ENCODE data around the gene C14orf119.

C14orf119 gene

GRCh38 chr14:23095196-23096108 lies at the start of gene C14orf119:
Gene C14orf119, plus strand, starts transcription at chr14:23095505. Its CDS starts 2,154 bp downstream, at chr14:23097659.
- DNase-seq: no peak

- no peak for DNase-seq
Observed at GRCh38 chr14:23047034-23047634, 48.2 kb upstream of the C14orf119 start.

GRCh38 chr14:23047751-23048693 lies 47.3 kb upstream of the C14orf119 start:
- no peak for DNase-seq

- no peak for DNase-seq
Observed at GRCh38 chr14:23049011-23049410, 46.3 kb upstream of the C14orf119 start.

- DNase-seq: no peak
Observed at GRCh38 chr14:23051141-23052057, 43.9 kb upstream of the C14orf119 start.

GRCh38 chr14:23052182-23052623 lies 43.1 kb upstream of the C14orf119 start:
- DNase-seq: no peak

- no peak for DNase-seq
Observed at GRCh38 chr14:23052671-23053070, 42.6 kb upstream of the C14orf119 start.

- no peak for DNase-seq
Observed at GRCh38 chr14:23053426-23053825, 41.9 kb upstream of the C14orf119 start.

- no peak for DNase-seq
Observed at GRCh38 chr14:23054000-23054811, 41.1 kb upstream of the C14orf119 start.

GRCh38 chr14:23055147-23055550 lies 40.2 kb upstream of the C14orf119 start:
- no peak for DNase-seq

GRCh38 chr14:23055621-23056144 lies 39.6 kb upstream of the C14orf119 start:
- DNase-seq: no peak

GRCh38 chr14:23056145-23056955 lies 39.0 kb upstream of the C14orf119 start:
- no peak for DNase-seq

GRCh38 chr14:23056956-23057756 lies 38.1 kb upstream of the C14orf119 start, which contains the start of gene CDH24:
Gene CDH24, minus strand, starts transcription at chr14:23057520. Its CDS starts 1,787 bp downstream, at chr14:23055733.
- DNase-seq: no peak

- DNase-seq: no peak
Observed at GRCh38 chr14:23057757-23058653, 37.3 kb upstream of the C14orf119 start.

- no peak for DNase-seq
Observed at GRCh38 chr14:23058654-23059504, 36.4 kb upstream of the C14orf119 start.

GRCh38 chr14:23060536-23061260 lies 34.6 kb upstream of the C14orf119 start:
- no peak for DNase-seq

Measured in NCI-H2029 treated with DMSO at 0.1 percent for 48 hours (cell line).